Large intestine (tissue), 12 donors: ENCODE data around the gene ATP6V1B1. TPM values are rescaled to one million over a fixed set of nuclear protein-coding genes. Genes with fewer than 3 reads are reported as not detected.
A peak's percentile ranks its signal among the peaks of the same experiment; 100 is the strongest.

Experiments used
- DNase-seq, 2 donors: peaks; one replicate each; pipeline versions ENCODE4 v3.0.0 to v3.0.0-alpha.2; 2013
- H3K27ac ChIP-seq: one replicate; pipeline ENCODE4 v1.5.1; 2013; ENCODE audit warnings: low read length
- H3K27me3 ChIP-seq: 2 replicates; pipeline ENCODE4 v1.6.1; 2013; ENCODE audit warnings: low read length; ENCODE audit not compliant: control insufficient read depth, insufficient read depth
- H3K36me3 ChIP-seq: 2 replicates; pipeline ENCODE4 v1.6.1; 2013; ENCODE audit warnings: low read length; ENCODE audit not compliant: control insufficient read depth, insufficient read depth
- H3K4me1 ChIP-seq: one replicate; pipeline ENCODE4 v1.6.1; 2013; ENCODE audit warnings: low read length; ENCODE audit not compliant: control insufficient read depth, insufficient read depth
- H3K4me3 ChIP-seq: one replicate; pipeline ENCODE4 v1.5.1; 2013; ENCODE audit warnings: low read length
- H3K9me3 ChIP-seq: one replicate; pipeline ENCODE4 v1.6.1; 2013; ENCODE audit warnings: mild to moderate bottlenecking, low read depth, low read length, moderate library complexity; ENCODE audit not compliant: control insufficient read depth
- WGBS: methylation state at CpG from one replicate; pipeline ENCODE4 v1.1.5; 2013; ENCODE audit warnings: low lambda C conversion rate; ENCODE audit not compliant: insufficient coverage; 5-methylcytosine and 5-hydroxymethylcytosine counted together
- long read RNA-seq, 11 donors: transcript quantifications; one replicate each; lab custom pipeline, GENCODE V29; 2026
- polyA plus RNA-seq: library from polyadenylated mRNA; unstranded; fragments of 120-200 nt; gene quantifications from one replicate; pipeline ENCODE4 v1.2.1, GENCODE V29; 2013

ATP6V1B1 gene
- polyA plus RNA-seq, result 1.6 TPM
- long read RNA-seq, donor 1, result 0 reads
- long read RNA-seq, donor 2, result 0 reads
- long read RNA-seq, donor 3, result 0 reads
- long read RNA-seq, donor 4, result 0 reads
- long read RNA-seq, donor 5, result 0 reads
- long read RNA-seq, donor 6, result 0 reads
- long read RNA-seq, donor 7, result 0 reads
- long read RNA-seq, donor 8, result 0 reads
- long read RNA-seq, donor 9, result 0 reads
- long read RNA-seq, donor 10, result 0 reads
- long read RNA-seq, donor 11, result 0 reads

GRCh38 chr2:70935468-70936164 lies at the start of gene ATP6V1B1:
Gene ATP6V1B1 (plus strand): TSS chr2:70935900. CDS start chr2:70935955, 55 bp downstream.
- H3K27ac ChIP-seq, result no peak within 1 kb of the TSS
- H3K27me3 ChIP-seq, result peaks cover 30% of the 10 kb centered on the region
- no CpG with 5 or more reads among the region's 14 CpGs for WGBS
- H3K36me3 ChIP-seq, result no peaks in the 10 kb centered on the region
- no peaks in the 10 kb centered on the region for H3K9me3 ChIP-seq
- H3K4me1 ChIP-seq, result peaks cover 6% of the 10 kb centered on the region
- no peak for DNase-seq
- H3K4me3 ChIP-seq, result no peak within 1 kb of the TSS

DNA sequence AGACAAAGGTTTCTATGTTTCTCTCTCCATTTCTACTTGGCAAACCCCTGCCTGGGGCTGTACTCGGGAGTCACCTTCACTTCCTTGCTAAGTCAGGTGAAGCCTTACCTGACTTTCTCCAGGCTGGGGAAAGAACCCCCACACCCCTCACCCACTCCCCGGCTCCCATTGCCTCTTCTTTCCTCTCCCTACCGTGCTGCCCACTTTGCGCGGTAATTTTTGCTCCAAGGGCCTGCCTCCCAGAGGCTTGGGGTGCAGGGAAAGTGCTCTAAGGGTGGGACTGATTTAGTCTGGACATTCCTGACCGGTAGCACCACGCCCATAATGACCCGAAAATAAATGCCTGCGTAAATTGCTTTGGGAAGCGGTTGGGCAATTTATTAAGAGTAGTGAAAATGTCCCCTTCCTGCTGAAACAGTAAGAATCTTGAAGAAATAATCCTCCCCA lies 49.1 kb upstream of the ATP6V1B1 start:
- Histone ChIP-seq H3K4me3 (no peak overlapping the region), H3K9me3 (no peaks in the 10 kb centered on the region), H3K4me1 (peaks cover 9% of the 10 kb centered on the region), H3K27me3 (peaks cover 87% of the 10 kb centered on the region), H3K36me3 (no peaks in the 10 kb centered on the region), H3K27ac (no peak overlapping the region)
- WGBS, result 20% methylated on average over 2 of the region's 10 CpGs
- DNase-seq, result no peak

DNA sequence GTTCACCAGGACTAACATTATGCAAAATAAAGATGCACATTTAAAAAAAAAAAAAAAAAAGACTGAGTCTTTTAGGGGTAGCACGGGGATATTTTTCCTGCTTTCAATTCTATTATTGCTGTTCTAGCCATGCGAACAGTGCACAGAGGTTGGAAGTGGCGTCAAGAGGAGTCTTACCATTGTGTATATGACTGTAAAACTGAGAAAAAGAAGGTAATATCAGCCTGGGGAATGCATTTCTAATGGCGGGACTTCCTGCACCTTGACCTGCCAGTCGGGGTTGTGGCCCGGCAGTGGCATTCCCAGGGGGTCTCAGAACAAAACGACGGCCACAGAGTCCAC lies 48.5 kb upstream of the ATP6V1B1 start:
- Histone ChIP-seq H3K27ac (no peak overlapping the region), H3K27me3 (peaks cover 93% of the 10 kb centered on the region), H3K36me3 (no peaks in the 10 kb centered on the region), H3K4me1 (peaks cover 9% of the 10 kb centered on the region), H3K9me3 (no peaks in the 10 kb centered on the region), H3K4me3 (peak overlapping the region; percentile 21)
- WGBS, result no CpG with 5 or more reads among the region's 8 CpGs
- DNase-seq, result no peak

- Histone ChIP-seq H3K4me1 (peaks cover 9% of the 10 kb centered on the region), H3K27ac (no peak overlapping the region), H3K9me3 (no peaks in the 10 kb centered on the region), H3K4me3 (peak overlapping the region; percentile 21), H3K27me3 (peaks cover 93% of the 10 kb centered on the region), H3K36me3 (no peaks in the 10 kb centered on the region)
- no CpG with 5 or more reads among the region's 58 CpGs for WGBS
- DNase-seq, result peak in 1 of 2 donors; percentile 42
These were observed 48.0 kb upstream of the ATP6V1B1 start for GRCh38 chr2:70887550-70888246.

DNA sequence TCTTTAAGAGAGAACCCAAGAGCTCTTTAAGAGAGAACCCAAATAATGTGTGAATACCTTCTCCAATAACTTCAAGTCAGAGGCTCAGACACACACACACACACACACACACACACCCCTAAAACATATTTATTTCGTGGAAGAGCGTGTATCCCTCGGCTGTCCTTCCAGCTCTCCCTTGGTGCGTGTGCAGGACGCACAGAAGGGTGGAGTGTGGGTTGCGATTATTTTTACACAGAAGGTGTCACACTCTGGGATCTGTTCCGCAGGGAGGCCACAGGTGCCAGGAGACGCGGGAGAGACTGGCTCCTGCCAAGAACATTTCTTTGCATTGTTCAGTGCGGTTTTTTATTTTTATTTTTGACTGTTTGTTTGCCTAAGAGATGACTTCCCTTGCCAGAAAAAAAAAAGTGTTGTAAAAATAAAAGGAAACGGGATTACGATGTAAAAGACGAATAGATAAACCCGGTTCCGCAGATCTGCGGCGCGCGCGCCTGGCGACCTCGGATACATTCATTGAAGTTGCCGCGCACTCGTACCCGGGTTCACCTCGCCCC lies 47.3 kb upstream of the ATP6V1B1 start:
- DNase-seq, result no peak
- Histone ChIP-seq H3K36me3 (no peaks in the 10 kb centered on the region), H3K9me3 (no peaks in the 10 kb centered on the region), H3K27ac (no peak overlapping the region), H3K27me3 (peaks cover 95% of the 10 kb centered on the region), H3K4me3 (no peak overlapping the region), H3K4me1 (peaks cover 9% of the 10 kb centered on the region)
- WGBS, result 0% methylated on average over 3 of the region's 27 CpGs

GRCh38 chr2:70888923-70889715 lies 46.6 kb upstream of the ATP6V1B1 start:
- Histone ChIP-seq H3K4me1 (peaks cover 9% of the 10 kb centered on the region), H3K4me3 (no peak overlapping the region), H3K27ac (no peak overlapping the region), H3K36me3 (no peaks in the 10 kb centered on the region), H3K9me3 (no peaks in the 10 kb centered on the region), H3K27me3 (peaks cover 96% of the 10 kb centered on the region)
- DNase-seq, result no peak
- WGBS, result 0% methylated on average over 2 of the region's 70 CpGs

- Histone ChIP-seq H3K27me3 (peaks cover 98% of the 10 kb centered on the region), H3K27ac (no peak overlapping the region), H3K36me3 (no peaks in the 10 kb centered on the region), H3K4me1 (peaks cover 9% of the 10 kb centered on the region), H3K4me3 (no peak overlapping the region), H3K9me3 (no peaks in the 10 kb centered on the region)
- no peak for DNase-seq
- WGBS, result 14% methylated on average over 4 of the region's 5 CpGs
These were observed 46.0 kb upstream of the ATP6V1B1 start for GRCh38 chr2:70889716-70890037.

GRCh38 chr2:70890469-70891065 lies 45.1 kb upstream of the ATP6V1B1 start:
- no peaks in the 10 kb centered on the region for H3K9me3 ChIP-seq
- H3K36me3 ChIP-seq, result no peaks in the 10 kb centered on the region
- no peak for DNase-seq
- H3K4me1 ChIP-seq, result peaks cover 9% of the 10 kb centered on the region
- WGBS, result no CpG with 5 or more reads among the region's 5 CpGs
- H3K4me3 ChIP-seq, result no peak overlapping the region
- H3K27me3 ChIP-seq, result peaks cover 99% of the 10 kb centered on the region
- no peak overlapping the region for H3K27ac ChIP-seq

- H3K27me3 ChIP-seq, result peaks cover 99% of the 10 kb centered on the region
- no peaks in the 10 kb centered on the region for H3K9me3 ChIP-seq
- no peak overlapping the region for H3K27ac ChIP-seq
- DNase-seq, result no peak
- no peak overlapping the region for H3K4me3 ChIP-seq
- no peaks in the 10 kb centered on the region for H3K36me3 ChIP-seq
- H3K4me1 ChIP-seq, result peaks cover 9% of the 10 kb centered on the region
- WGBS, result no CpG with 5 or more reads among the region's 9 CpGs
These were observed 43.9 kb upstream of the ATP6V1B1 start for GRCh38 chr2:70891572-70892357.
